H9 (cell line): Measurements from ENCODE around the gene OGFOD1. TPM values are rescaled to one million over a fixed set of nuclear protein-coding genes. Genes with fewer than 3 reads are reported as not detected.

Experiments
- DNase-seq: peaks from one replicate; pipeline ENCODE4 v3.0.0-alpha.2; 2017
- H2AFZ ChIP-seq: one replicate; pipeline ENCODE4 v1.6.1; 2013; ENCODE audit warnings: mild to moderate bottlenecking, low read length, control low read depth, moderate library complexity
- H2AK5ac ChIP-seq: 2 replicates; pipeline ENCODE4 v1.6.1; 2013; ENCODE audit warnings: low read length, control low read depth, mixed read lengths; ENCODE audit not compliant: insufficient read length
- H2BK120ac ChIP-seq: one replicate; pipeline ENCODE4 v1.6.1; 2013; ENCODE audit warnings: low read depth, mild to moderate bottlenecking, low read length, control low read depth, inconsistent platforms; ENCODE audit not compliant: poor library complexity, severe bottlenecking
- H2BK12ac ChIP-seq: 2 replicates; pipeline ENCODE4 v1.6.1; 2013; ENCODE audit warnings: low read length, control low read depth, mixed read lengths, low read depth; ENCODE audit not compliant: insufficient read length
- H2BK15ac ChIP-seq: 2 replicates; pipeline ENCODE4 v1.6.1; 2013; ENCODE audit warnings: low read depth, low read length, control low read depth
- H2BK20ac ChIP-seq: one replicate; pipeline ENCODE4 v1.6.1; 2013; ENCODE audit warnings: low read depth, mild to moderate bottlenecking, low read length, control low read depth, inconsistent platforms; ENCODE audit not compliant: poor library complexity, severe bottlenecking
- H2BK5ac ChIP-seq: 2 replicates; pipeline ENCODE4 v1.6.1; 2013; ENCODE audit warnings: low read length, control low read depth, mixed read lengths; ENCODE audit not compliant: insufficient read length
- H3K14ac ChIP-seq: 2 replicates; pipeline ENCODE4 v1.6.1; 2013; ENCODE audit warnings: low read length, control low read depth; ENCODE audit not compliant: insufficient read depth
- H3K18ac ChIP-seq: 2 replicates; pipeline ENCODE4 v1.6.1; 2013; ENCODE audit warnings: low read depth, mild to moderate bottlenecking, mixed read lengths, low read length, control low read depth; ENCODE audit not compliant: insufficient read length
- H3K23ac ChIP-seq: 2 replicates; pipeline ENCODE4 v1.6.1; 2013; ENCODE audit warnings: low read length, control low read depth, mixed read lengths, low read depth; ENCODE audit not compliant: insufficient read length
- H3K23me2 ChIP-seq: 2 replicates; pipeline ENCODE4 v1.6.1; 2013; ENCODE audit warnings: low read depth, mild to moderate bottlenecking, mixed read lengths, low read length, control low read depth; ENCODE audit not compliant: insufficient read length, poor library complexity, severe bottlenecking
- H3K27ac ChIP-seq: 2 replicates; pipeline ENCODE4 v1.5.1; 2013; ENCODE audit warnings: low read length, control low read depth, mixed read lengths, low read depth; ENCODE audit not compliant: insufficient read length
- H3K27me3 ChIP-seq: 2 replicates; pipeline ENCODE4 v1.6.1; 2013; ENCODE audit warnings: low read length, control low read depth, inconsistent platforms; ENCODE audit not compliant: insufficient read depth
- H3K4ac ChIP-seq: 2 replicates; pipeline ENCODE4 v1.6.1; 2013; ENCODE audit warnings: low read depth, mild to moderate bottlenecking, control low read depth, inconsistent platforms, low read length, moderate library complexity
- H3K4me1 ChIP-seq: 2 replicates; pipeline ENCODE4 v1.6.1; 2013; ENCODE audit warnings: low read length, control low read depth, inconsistent platforms; ENCODE audit not compliant: insufficient read depth
- H3K4me2 ChIP-seq: 2 replicates; pipeline ENCODE4 v1.6.1; 2013; ENCODE audit warnings: low read length, control low read depth, mixed read lengths; ENCODE audit not compliant: insufficient read length, insufficient read depth
- H3K56ac ChIP-seq: 2 replicates; pipeline ENCODE4 v1.6.1; 2013; ENCODE audit warnings: low read depth, mild to moderate bottlenecking, mixed read lengths, low read length, control low read depth; ENCODE audit not compliant: insufficient read length
- H3K79me1 ChIP-seq: 2 replicates; pipeline ENCODE4 v1.6.1; 2013; ENCODE audit warnings: low read depth, mild to moderate bottlenecking, moderate library complexity, low read length, control low read depth, inconsistent platforms; ENCODE audit not compliant: insufficient read depth, poor library complexity, severe bottlenecking
- H3K79me2 ChIP-seq: 2 replicates; pipeline ENCODE4 v1.6.1; 2013; ENCODE audit warnings: low read length, control low read depth, inconsistent platforms; ENCODE audit not compliant: insufficient read depth
- H3K9ac ChIP-seq: 2 replicates; pipeline ENCODE4 v1.6.1; 2013; ENCODE audit warnings: low read length, control low read depth, mixed read lengths; ENCODE audit not compliant: insufficient read length; ENCODE audit errors: extremely low read depth
- H3K9me3 ChIP-seq: one replicate; pipeline ENCODE4 v1.6.1; 2013; ENCODE audit warnings: low read depth, low read length, inconsistent platforms; ENCODE audit not compliant: control insufficient read depth
- H3T11ph ChIP-seq: one replicate; pipeline ENCODE4 v1.6.1; 2013; ENCODE audit warnings: mild to moderate bottlenecking, low read length, control low read depth, inconsistent platforms
- H4K20me1 ChIP-seq: one replicate; pipeline ENCODE4 v1.6.1; 2013; ENCODE audit not compliant: control insufficient read depth, insufficient read length, insufficient read depth
- H4K5ac ChIP-seq: 2 replicates; pipeline ENCODE4 v1.6.1; 2013; ENCODE audit warnings: low read depth, mild to moderate bottlenecking, mixed read lengths, low read length, control low read depth; ENCODE audit not compliant: insufficient read length
- H4K8ac ChIP-seq: replicated peaks from 2 replicates; pipeline ENCODE4 v1.6.1; 2013; ENCODE audit warnings: low read length, control low read depth, mixed read lengths, low read depth; ENCODE audit not compliant: insufficient read length
- H4K91ac ChIP-seq: 2 replicates; pipeline ENCODE4 v1.6.1; 2013; ENCODE audit warnings: low read depth, mild to moderate bottlenecking, moderate library complexity, mixed read lengths, low read length, control low read depth; ENCODE audit not compliant: insufficient read length
- H3K27ac Mint-ChIP-seq, 3 experiments: 2 replicates in 2 of 3; 3 replicates in 1 of 3; pipeline ENCODE4 v1.8.0; 2020 to 2021; ENCODE audit warnings: mixed read lengths in 3 of 3, mild to moderate bottlenecking in 1 of 3, moderate library complexity in 1 of 3
- H3K27me3 Mint-ChIP-seq: 2 replicates; pipeline ENCODE4 v1.8.0; 2021; ENCODE audit warnings: low read depth, mild to moderate bottlenecking, moderate library complexity, mixed read lengths
- H3K36me3 Mint-ChIP-seq, 3 experiments: 2 replicates in 2 of 3; 3 replicates in 1 of 3; pipeline ENCODE4 v1.8.0; 2020 to 2021; ENCODE audit warnings: low read depth in 3 of 3, mixed read lengths in 3 of 3; ENCODE audit not compliant: insufficient read depth in 1 of 3
- H3K4me1 Mint-ChIP-seq, 2 experiments: 2 replicates each; pipeline ENCODE4 v1.8.0; 2020; ENCODE audit warnings: mixed read lengths in 2 of 2
- H3K4me3 Mint-ChIP-seq, 2 experiments: 2 replicates in 1 of 2; 3 replicates in 1 of 2; pipeline ENCODE4 v1.8.0; 2020 to 2021; ENCODE audit warnings: mild to moderate bottlenecking in 2 of 2, mixed read lengths in 2 of 2, moderate library complexity in 1 of 2
- H3K9me3 Mint-ChIP-seq, 2 experiments: 2 replicates in 1 of 2; 3 replicates in 1 of 2; pipeline ENCODE4 v1.8.0; 2020; ENCODE audit warnings: mild to moderate bottlenecking in 2 of 2, mixed read lengths in 2 of 2, moderate library complexity in 1 of 2
- WGBS: extraction: QIAGEN DNeasy Blood & Tissue Kit; methylation state at CpG from one replicate; pipeline ENCODE4 v1.1.7; 2013; ENCODE audit warnings: missing lambda C conversion rate, low lambda C conversion rate, mixed read lengths; ENCODE audit not compliant: insufficient read length; ENCODE audit errors: extremely low coverage; 5-methylcytosine and 5-hydroxymethylcytosine counted together
- total RNA-seq: library from RNA; stranded (reverse); gene quantifications from 2 replicates; pipeline ENCODE4 v1.2.1, GENCODE V29; 2021
- TF ChIP-seq, protein P1 (sequence below): fragments of 200-600 bp; sonication (generic); conservative IDR thresholded peaks from 3 replicates; pipeline ENCODE4 v1.8.0; 2021; ENCODE audit warnings: antibody characterized with exemption, mild to moderate bottlenecking

OGFOD1 gene
- total RNA-seq, 1 experiment from 2014 or later, result 66.5 TPM

DNA sequence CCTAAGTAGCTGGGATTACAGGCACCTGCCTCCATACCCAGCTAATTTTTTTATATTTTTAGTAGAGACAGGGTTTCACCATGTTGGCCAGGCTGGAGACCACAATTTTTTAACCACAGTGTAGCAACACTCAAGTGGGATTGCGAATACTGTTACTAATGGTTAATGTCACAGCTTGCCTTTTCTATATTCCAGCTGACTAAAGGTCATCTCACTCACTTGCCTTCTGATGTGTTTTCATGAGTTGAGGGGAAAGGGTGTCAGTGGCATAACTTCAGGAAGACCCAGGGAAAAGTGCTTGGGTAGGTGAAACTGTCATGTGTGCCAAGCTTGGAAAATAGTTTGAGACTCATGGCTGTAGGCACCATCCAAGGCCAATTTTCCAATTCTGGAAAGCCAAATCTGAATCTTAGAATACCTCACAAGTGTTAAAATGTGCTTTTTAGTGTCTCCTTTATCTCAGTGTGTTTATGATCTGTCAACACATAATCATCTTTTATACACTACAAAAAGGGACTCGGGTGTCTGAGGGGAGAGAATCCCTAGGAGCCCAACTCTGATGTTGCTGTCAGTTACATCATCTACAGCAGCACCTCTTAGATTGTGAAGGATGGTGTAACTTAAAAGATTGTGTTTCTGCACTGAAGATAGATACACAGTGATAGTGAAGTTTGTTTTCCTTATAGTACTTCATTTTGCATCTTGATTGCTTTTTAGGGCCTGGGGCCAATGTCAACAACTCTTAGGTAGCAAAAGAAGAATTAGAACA is 27.1 kb downstream of the OGFOD1 start:
- Mint-ChIP-seq H3K36me3 (peaks cover 10 to 51% (median 36%) of the 10 kb centered on the region in 3 experiments; a peak in 6 of 7 replicates), H3K4me3 (no peak overlapping the region), H3K4me1 (peaks cover 13 to 15% of the 10 kb centered on the region in 2 experiments), H3K9me3 (no peaks in the 10 kb centered on the region), H3K27me3 (no peaks in the 10 kb centered on the region), H3K27ac (no peak overlapping the region)
- no peaks in the 10 kb centered on the region for H3K4me1 ChIP-seq
- H3K23me2 ChIP-seq, result no peaks in the 10 kb centered on the region
- H2BK15ac ChIP-seq, result no peak overlapping the region
- no peak overlapping the region for H3K56ac ChIP-seq
- H4K8ac ChIP-seq, result no peak overlapping the region
- no peaks in the 10 kb centered on the region for H3K9me3 ChIP-seq
- H2BK5ac ChIP-seq, result no peak overlapping the region
- no peak overlapping the region for H3K27ac ChIP-seq
- no peak overlapping the region for H3K4me2 ChIP-seq
- no peak overlapping the region for H3K4ac ChIP-seq
- no peak overlapping the region for H3K9ac ChIP-seq
- H3K23ac ChIP-seq, result no peak overlapping the region
- peaks cover 2% of the 10 kb centered on the region for H4K20me1 ChIP-seq
- no CpG with 5 or more reads among the region's 2 CpGs for WGBS
- no peak overlapping the region for H2BK12ac ChIP-seq
- no peak overlapping the region for H2BK20ac ChIP-seq
- no peaks in the 10 kb centered on the region for H3K27me3 ChIP-seq
- no peak overlapping the region for H3K14ac ChIP-seq
- no peak overlapping the region for H4K5ac ChIP-seq
- TF ChIP-seq, protein P1, sequence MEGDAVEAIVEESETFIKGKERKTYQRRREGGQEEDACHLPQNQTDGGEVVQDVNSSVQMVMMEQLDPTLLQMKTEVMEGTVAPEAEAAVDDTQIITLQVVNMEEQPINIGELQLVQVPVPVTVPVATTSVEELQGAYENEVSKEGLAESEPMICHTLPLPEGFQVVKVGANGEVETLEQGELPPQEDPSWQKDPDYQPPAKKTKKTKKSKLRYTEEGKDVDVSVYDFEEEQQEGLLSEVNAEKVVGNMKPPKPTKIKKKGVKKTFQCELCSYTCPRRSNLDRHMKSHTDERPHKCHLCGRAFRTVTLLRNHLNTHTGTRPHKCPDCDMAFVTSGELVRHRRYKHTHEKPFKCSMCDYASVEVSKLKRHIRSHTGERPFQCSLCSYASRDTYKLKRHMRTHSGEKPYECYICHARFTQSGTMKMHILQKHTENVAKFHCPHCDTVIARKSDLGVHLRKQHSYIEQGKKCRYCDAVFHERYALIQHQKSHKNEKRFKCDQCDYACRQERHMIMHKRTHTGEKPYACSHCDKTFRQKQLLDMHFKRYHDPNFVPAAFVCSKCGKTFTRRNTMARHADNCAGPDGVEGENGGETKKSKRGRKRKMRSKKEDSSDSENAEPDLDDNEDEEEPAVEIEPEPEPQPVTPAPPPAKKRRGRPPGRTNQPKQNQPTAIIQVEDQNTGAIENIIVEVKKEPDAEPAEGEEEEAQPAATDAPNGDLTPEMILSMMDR, result no peak
- H2AK5ac ChIP-seq, result no peak overlapping the region
- H2BK120ac ChIP-seq, result no peak overlapping the region
- H3K79me2 ChIP-seq, result no peaks in the 10 kb centered on the region
- H2AFZ ChIP-seq, result no peak overlapping the region
- no peak overlapping the region for H3K18ac ChIP-seq
- no peak overlapping the region for H4K91ac ChIP-seq
- no peak for DNase-seq
- no peaks in the 10 kb centered on the region for H3K79me1 ChIP-seq
- H3T11ph ChIP-seq, result no peak overlapping the region
